Measurements from ENCODE around the gene PJA2.

DNA sequence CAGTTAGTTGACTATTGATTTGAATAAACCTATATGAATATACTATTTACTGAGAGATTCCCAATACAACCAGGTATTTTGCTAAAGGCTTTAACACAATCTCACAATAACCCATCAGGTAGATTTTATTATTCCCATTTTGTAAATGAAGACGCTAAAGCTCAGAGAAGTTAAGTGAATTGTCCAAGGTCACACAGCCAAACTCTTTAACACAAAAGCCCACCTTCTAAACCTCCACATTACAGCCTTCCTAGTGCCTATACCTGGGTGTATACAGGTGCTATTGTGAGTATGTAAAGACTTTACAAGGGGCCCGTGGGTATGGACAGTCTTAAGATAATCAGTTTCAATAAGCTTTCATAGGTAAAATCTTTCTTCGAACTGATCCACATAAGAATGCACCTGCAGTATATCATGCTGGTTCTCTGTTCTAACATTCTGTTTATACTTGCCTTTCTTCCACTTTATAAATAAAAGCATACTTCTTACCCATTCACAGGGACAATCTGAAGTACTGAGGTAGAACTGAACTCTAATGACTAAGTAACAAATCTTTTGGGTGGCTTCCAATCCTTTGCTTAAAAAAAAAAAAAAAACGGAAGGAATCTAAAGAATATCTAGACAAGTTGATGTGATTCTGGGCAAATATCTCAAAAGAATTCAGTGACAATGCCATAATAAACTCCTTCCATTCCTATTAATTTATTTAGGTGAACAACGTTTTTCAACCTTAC, 59.1 kb downstream of the PJA2 start:
- TF ChIP-seq, protein P1, sequence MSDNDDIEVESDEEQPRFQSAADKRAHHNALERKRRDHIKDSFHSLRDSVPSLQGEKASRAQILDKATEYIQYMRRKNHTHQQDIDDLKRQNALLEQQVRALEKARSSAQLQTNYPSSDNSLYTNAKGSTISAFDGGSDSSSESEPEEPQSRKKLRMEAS (IDR thresholded peaks at IDR 0.05; ENCODE audit: low read depth, low read length), result no peak
- TF ChIP-seq, protein P2, sequence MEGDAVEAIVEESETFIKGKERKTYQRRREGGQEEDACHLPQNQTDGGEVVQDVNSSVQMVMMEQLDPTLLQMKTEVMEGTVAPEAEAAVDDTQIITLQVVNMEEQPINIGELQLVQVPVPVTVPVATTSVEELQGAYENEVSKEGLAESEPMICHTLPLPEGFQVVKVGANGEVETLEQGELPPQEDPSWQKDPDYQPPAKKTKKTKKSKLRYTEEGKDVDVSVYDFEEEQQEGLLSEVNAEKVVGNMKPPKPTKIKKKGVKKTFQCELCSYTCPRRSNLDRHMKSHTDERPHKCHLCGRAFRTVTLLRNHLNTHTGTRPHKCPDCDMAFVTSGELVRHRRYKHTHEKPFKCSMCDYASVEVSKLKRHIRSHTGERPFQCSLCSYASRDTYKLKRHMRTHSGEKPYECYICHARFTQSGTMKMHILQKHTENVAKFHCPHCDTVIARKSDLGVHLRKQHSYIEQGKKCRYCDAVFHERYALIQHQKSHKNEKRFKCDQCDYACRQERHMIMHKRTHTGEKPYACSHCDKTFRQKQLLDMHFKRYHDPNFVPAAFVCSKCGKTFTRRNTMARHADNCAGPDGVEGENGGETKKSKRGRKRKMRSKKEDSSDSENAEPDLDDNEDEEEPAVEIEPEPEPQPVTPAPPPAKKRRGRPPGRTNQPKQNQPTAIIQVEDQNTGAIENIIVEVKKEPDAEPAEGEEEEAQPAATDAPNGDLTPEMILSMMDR (IDR thresholded peaks at IDR 0.05; ENCODE audit: low read depth, low read length), result no peak
- TF ChIP-seq POLR2A (IDR thresholded peaks at IDR 0.05; ENCODE audit: extremely low read depth, insufficient read length), result no peak
